ENCODE results near the gene PARM1. TPM values are rescaled to one million over a fixed set of nuclear protein-coding genes. Genes with fewer than 3 reads are reported as not detected.

PARM1 gene, protein sequence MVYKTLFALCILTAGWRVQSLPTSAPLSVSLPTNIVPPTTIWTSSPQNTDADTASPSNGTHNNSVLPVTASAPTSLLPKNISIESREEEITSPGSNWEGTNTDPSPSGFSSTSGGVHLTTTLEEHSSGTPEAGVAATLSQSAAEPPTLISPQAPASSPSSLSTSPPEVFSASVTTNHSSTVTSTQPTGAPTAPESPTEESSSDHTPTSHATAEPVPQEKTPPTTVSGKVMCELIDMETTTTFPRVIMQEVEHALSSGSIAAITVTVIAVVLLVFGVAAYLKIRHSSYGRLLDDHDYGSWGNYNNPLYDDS
- total RNA-seq = 1.0 TPM

DNA sequence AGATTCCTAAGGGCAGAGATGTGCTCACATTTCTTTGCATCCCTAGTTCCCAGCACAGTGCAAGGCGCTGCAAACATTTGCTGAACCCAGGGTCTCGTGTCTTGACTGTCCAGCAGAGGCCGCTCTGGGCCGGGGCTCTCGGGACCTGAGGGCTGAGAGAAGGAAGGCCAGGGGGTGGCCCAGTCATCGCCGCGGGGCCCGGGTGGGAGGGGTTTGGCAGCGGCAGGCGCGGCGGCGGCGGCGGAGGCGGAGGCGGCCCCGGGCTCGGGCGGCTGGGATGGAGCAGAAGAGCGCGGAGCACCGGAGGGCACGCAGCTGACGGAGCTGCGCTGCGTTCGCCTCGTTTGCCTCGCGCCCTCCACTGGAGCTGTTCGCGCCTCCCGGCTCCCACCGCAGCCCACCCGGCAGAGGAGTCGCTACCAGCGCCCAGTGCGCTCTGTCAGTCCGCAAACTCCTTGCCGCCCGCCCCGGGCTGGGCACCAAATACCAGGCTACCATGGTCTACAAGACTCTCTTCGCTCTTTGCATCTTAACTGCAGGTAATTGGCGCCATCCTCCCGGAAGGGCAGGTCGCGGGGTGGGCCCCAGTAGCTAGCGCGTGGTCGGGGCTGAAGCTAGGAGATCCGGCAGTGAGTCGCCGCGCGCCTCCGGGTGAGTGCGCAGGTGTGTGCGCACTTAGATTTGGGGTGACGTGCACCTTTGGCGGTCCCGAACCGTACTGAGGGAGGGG is at the start of gene PARM1:
TSS of gene PARM1 (plus strand) at position 285 of the 730 bp plus-strand sequence. CDS start at position 497, 212 bp downstream.
- Histone ChIP-seq H3K4me3 (ENCODE audit: low read length) (peak within 1 kb of the TSS; percentile 30), H3K27me3 (ENCODE audit: insufficient read depth, low read length) (peaks cover 76% of the 10 kb centered on the region), H3K4me1 (ENCODE audit: insufficient read depth, low read length) (peaks cover 26% of the 10 kb centered on the region)

GRCh38 chr4:74884266-74884665 is 48.6 kb upstream of the PARM1 start:
- no peaks in the 10 kb centered on the region for H3K4me1 ChIP-seq (ENCODE audit: insufficient read depth, low read length)

More for the DNA sequence above, at the start of gene PARM1:
- no peaks in the 10 kb centered on the region for H3K9me3 ChIP-seq (ENCODE audit: low read depth, low read length)

GRCh38 chr4:74886484-74886883 is 46.4 kb upstream of the PARM1 start:
- no peaks in the 10 kb centered on the region for H3K4me1 ChIP-seq (ENCODE audit: insufficient read depth, low read length)
- H3K27me3 ChIP-seq (ENCODE audit: insufficient read depth, low read length) = no peaks in the 10 kb centered on the region
- H3K4me3 ChIP-seq (ENCODE audit: low read length) = no peak overlapping the region
- H3K9me3 ChIP-seq (ENCODE audit: low read depth, low read length) = no peaks in the 10 kb centered on the region

More at GRCh38 chr4:74884266-74884665, 48.6 kb upstream of the PARM1 start:
- Histone ChIP-seq H3K27me3 (ENCODE audit: insufficient read depth, low read length) (no peaks in the 10 kb centered on the region), H3K4me3 (ENCODE audit: low read length) (no peak overlapping the region), H3K9me3 (ENCODE audit: low read depth, low read length) (no peaks in the 10 kb centered on the region)

GRCh38 chr4:74890341-74890740 is 42.6 kb upstream of the PARM1 start:
- no peaks in the 10 kb centered on the region for H3K9me3 ChIP-seq (ENCODE audit: low read depth, low read length)
- no peaks in the 10 kb centered on the region for H3K4me1 ChIP-seq (ENCODE audit: insufficient read depth, low read length)
- no peaks in the 10 kb centered on the region for H3K27me3 ChIP-seq (ENCODE audit: insufficient read depth, low read length)
- no peak overlapping the region for H3K4me3 ChIP-seq (ENCODE audit: low read length)

DNA sequence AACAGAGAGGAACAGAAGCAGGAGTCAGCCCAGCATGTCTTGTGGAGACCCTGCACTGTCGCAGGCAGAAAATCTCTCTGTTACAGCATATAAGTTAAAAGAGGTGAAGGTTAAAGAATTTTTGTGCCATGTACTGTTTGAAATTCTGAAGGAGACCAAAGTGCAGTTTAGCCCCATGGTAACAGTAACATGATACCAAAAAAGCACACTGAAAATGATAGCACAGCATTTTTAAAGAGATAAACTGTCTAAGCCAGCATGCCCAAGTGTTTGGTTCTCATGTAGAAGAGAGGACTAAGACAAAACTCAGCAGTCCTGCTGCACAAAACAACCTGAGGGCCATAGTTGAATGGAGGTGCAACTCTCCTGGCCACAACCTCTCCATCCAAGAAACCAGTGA is 41.9 kb upstream of the PARM1 start:
- Histone ChIP-seq H3K4me3 (ENCODE audit: low read length) (no peak overlapping the region), H3K27me3 (ENCODE audit: insufficient read depth, low read length) (no peaks in the 10 kb centered on the region), H3K4me1 (ENCODE audit: insufficient read depth, low read length) (no peaks in the 10 kb centered on the region), H3K9me3 (ENCODE audit: low read depth, low read length) (no peaks in the 10 kb centered on the region)

DNA sequence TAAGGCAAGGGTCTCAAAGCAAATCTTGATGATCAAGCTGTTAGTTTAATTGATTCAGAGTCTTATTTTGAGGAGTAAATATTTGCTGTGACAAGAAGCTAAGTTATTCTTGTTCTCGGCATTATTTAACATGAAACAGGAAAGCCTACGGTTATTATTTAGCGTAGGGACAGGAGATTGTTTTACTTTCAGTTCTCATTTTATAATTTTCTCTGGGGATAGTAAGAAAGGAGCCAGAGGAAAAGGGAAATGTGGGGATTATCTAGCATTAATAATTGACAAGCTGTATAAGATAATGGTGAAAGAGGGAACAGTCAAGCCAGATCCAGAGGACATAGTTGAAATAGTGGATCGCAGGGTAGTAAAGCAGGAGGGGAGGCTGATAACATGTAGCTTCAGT is 39.7 kb upstream of the PARM1 start:
- no peaks in the 10 kb centered on the region for H3K27me3 ChIP-seq (ENCODE audit: insufficient read depth, low read length)
- no peak overlapping the region for H3K4me3 ChIP-seq (ENCODE audit: low read length)
- no peaks in the 10 kb centered on the region for H3K9me3 ChIP-seq (ENCODE audit: low read depth, low read length)
- no peaks in the 10 kb centered on the region for H3K4me1 ChIP-seq (ENCODE audit: insufficient read depth, low read length)

DNA sequence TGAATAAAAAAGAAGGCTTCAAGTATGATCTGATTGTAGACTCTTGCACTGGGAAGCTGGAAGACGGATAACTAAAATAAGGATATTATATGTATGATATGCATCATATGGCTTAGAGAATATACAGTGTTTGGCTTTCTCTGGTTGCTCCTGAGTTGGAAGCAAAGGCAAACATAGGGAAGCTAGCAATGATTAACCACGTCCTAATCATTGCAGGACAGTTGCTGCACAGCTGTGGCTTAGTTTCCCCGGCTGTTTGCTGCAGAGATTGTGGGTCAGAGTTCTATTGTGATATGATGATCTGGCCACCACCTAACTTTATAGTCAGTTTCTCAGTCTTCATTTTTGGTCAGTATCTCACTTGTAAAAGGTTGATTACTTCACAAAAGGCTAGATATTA is 36.3 kb upstream of the PARM1 start:
- Histone ChIP-seq H3K27me3 (ENCODE audit: insufficient read depth, low read length) (no peaks in the 10 kb centered on the region), H3K4me1 (ENCODE audit: insufficient read depth, low read length) (no peaks in the 10 kb centered on the region), H3K9me3 (ENCODE audit: low read depth, low read length) (no peaks in the 10 kb centered on the region), H3K4me3 (ENCODE audit: low read length) (no peak overlapping the region)

DNA sequence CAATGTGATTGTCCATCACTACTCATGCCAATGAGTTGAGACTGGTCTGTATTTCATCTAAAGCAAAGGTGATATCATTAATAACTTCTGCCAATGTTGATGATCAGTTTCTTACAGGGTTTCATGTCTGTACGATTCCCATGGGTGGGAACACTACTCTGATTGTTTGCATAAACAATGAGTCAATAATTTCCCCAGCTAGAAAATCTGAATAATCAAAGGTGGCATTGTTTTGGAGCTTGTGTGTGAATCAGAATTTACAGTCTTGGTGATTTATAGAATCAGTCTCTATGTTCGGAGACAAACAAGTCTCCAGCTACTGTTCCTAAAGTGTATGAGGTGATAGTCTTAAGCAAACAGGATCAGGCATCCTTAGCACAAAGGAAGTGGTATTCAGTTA is 35.5 kb upstream of the PARM1 start:
- Histone ChIP-seq H3K9me3 (ENCODE audit: low read depth, low read length) (no peaks in the 10 kb centered on the region), H3K4me3 (ENCODE audit: low read length) (no peak overlapping the region), H3K27me3 (ENCODE audit: insufficient read depth, low read length) (no peaks in the 10 kb centered on the region), H3K4me1 (ENCODE audit: insufficient read depth, low read length) (no peaks in the 10 kb centered on the region)

DNA sequence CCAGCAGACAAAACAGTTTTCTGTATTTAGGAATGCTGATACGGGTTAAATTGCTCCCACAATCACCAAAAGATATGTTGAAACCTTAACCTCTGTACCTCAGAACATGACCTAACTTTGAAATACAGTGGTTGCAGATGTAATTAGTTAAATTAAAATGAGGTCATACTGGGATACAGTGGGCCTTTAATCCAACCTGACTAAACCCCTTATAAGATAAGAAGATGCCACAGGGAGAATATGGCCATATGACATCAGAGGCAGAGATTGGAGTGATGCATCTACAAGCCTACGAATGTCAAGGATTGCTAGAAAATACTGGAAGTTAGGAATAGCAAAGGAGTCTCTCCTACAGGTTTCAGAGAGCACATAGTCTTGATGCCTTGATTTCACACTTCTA is 32.1 kb upstream of the PARM1 start:
- H3K4me1 ChIP-seq (ENCODE audit: insufficient read depth, low read length) = no peaks in the 10 kb centered on the region
- no peaks in the 10 kb centered on the region for H3K9me3 ChIP-seq (ENCODE audit: low read depth, low read length)
- H3K27me3 ChIP-seq (ENCODE audit: insufficient read depth, low read length) = no peaks in the 10 kb centered on the region
- H3K4me3 ChIP-seq (ENCODE audit: low read length) = no peak overlapping the region

GRCh38 chr4:74904509-74905065 is 28.3 kb upstream of the PARM1 start:
- Histone ChIP-seq H3K4me1 (ENCODE audit: insufficient read depth, low read length) (no peaks in the 10 kb centered on the region), H3K27me3 (ENCODE audit: insufficient read depth, low read length) (no peaks in the 10 kb centered on the region), H3K9me3 (ENCODE audit: low read depth, low read length) (no peaks in the 10 kb centered on the region), H3K4me3 (ENCODE audit: low read length) (no peak overlapping the region)

- Histone ChIP-seq H3K27me3 (ENCODE audit: insufficient read depth, low read length) (no peaks in the 10 kb centered on the region), H3K4me1 (ENCODE audit: insufficient read depth, low read length) (no peaks in the 10 kb centered on the region), H3K9me3 (ENCODE audit: low read depth, low read length) (no peaks in the 10 kb centered on the region), H3K4me3 (ENCODE audit: low read length) (no peak overlapping the region)
Observed at GRCh38 chr4:74906771-74907170, 26.1 kb upstream of the PARM1 start.

DNA sequence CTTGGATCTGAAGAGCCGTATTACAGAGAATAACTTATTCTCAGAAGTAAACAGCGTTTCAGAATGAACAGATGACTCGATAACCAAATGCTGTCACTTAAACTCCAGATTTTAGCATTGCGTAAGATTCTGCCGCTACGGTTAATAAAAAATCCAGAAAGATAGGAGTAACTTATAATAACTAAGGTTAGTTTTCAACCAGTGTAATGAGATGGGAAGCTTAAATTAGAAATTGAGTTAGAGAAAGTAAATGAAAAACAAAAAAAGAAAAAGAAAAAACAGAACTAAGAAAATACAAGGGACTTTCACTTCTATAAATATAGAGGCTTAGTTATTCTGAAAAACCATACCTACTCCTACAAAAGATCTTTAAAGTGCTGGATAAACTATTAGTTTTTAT is 13.1 kb upstream of the PARM1 start:
- Histone ChIP-seq H3K4me3 (ENCODE audit: low read length) (no peak overlapping the region), H3K27me3 (ENCODE audit: insufficient read depth, low read length) (peaks cover 4% of the 10 kb centered on the region), H3K9me3 (ENCODE audit: low read depth, low read length) (no peaks in the 10 kb centered on the region), H3K4me1 (ENCODE audit: insufficient read depth, low read length) (no peaks in the 10 kb centered on the region)

- Histone ChIP-seq H3K9me3 (ENCODE audit: low read depth, low read length) (no peaks in the 10 kb centered on the region), H3K4me1 (ENCODE audit: insufficient read depth, low read length) (no peaks in the 10 kb centered on the region), H3K27me3 (ENCODE audit: insufficient read depth, low read length) (peaks cover 4% of the 10 kb centered on the region), H3K4me3 (ENCODE audit: low read length) (no peak overlapping the region)
Observed at GRCh38 chr4:74920704-74921103, 12.2 kb upstream of the PARM1 start.

- no peaks in the 10 kb centered on the region for H3K9me3 ChIP-seq (ENCODE audit: low read depth, low read length)
- H3K4me3 ChIP-seq (ENCODE audit: low read length) = no peak overlapping the region
- H3K27me3 ChIP-seq (ENCODE audit: insufficient read depth, low read length) = peaks cover 4% of the 10 kb centered on the region
- no peaks in the 10 kb centered on the region for H3K4me1 ChIP-seq (ENCODE audit: insufficient read depth, low read length)
Observed at GRCh38 chr4:74921490-74921889, 11.4 kb upstream of the PARM1 start.

GRCh38 chr4:74926007-74926406 is 6.9 kb upstream of the PARM1 start:
- Histone ChIP-seq H3K4me1 (ENCODE audit: insufficient read depth, low read length) (peaks cover 10% of the 10 kb centered on the region), H3K4me3 (ENCODE audit: low read length) (no peak overlapping the region), H3K27me3 (ENCODE audit: insufficient read depth, low read length) (peaks cover 16% of the 10 kb centered on the region), H3K9me3 (ENCODE audit: low read depth, low read length) (no peaks in the 10 kb centered on the region)
